GM21381 (cell line): ENCODE results near the gene ABCA13.

Source experiments
- ATAC-seq: cut with Tn5 transposase; IDR thresholded peaks from one replicate; pipeline ENCODE4 v1.9.1; 2021; ENCODE audit warnings: mild to moderate bottlenecking, moderate library complexity; ENCODE audit not compliant: unreplicated experiment

Gene ABCA13

GRCh38 chr7:48505051-48505450 is 333.8 kb downstream of the ABCA13 start:
- no peak for ATAC-seq

GRCh38 chr7:48505466-48505865 is 334.2 kb downstream of the ABCA13 start:
- no peak for ATAC-seq

- no peak for ATAC-seq
Measured at GRCh38 chr7:48506569-48506968, 335.3 kb downstream of the ABCA13 start.

GRCh38 chr7:48511080-48511479 is 339.8 kb downstream of the ABCA13 start:
- no peak for ATAC-seq

GRCh38 chr7:48512892-48513291 is 341.6 kb downstream of the ABCA13 start:
- no peak for ATAC-seq

GRCh38 chr7:48515171-48515570 is 343.9 kb downstream of the ABCA13 start:
- no peak for ATAC-seq

GRCh38 chr7:48518092-48518491 is 346.8 kb downstream of the ABCA13 start:
- ATAC-seq, result no peak

- ATAC-seq, result no peak
Measured at GRCh38 chr7:48522692-48523091, 351.4 kb downstream of the ABCA13 start.

- ATAC-seq, result no peak
Measured at GRCh38 chr7:48525736-48526732, 354.8 kb downstream of the ABCA13 start.

- no peak for ATAC-seq
Measured at GRCh38 chr7:48528646-48529045, 357.4 kb downstream of the ABCA13 start.

GRCh38 chr7:48537561-48537960 is 366.3 kb downstream of the ABCA13 start:
- ATAC-seq, result no peak

GRCh38 chr7:48540746-48541145 is 369.5 kb downstream of the ABCA13 start:
- no peak for ATAC-seq

GRCh38 chr7:48548667-48549066 is 377.4 kb downstream of the ABCA13 start:
- ATAC-seq, result no peak

- no peak for ATAC-seq
Measured at GRCh38 chr7:48551652-48552051, 380.4 kb downstream of the ABCA13 start.

GRCh38 chr7:48563334-48563733 is 392.1 kb downstream of the ABCA13 start:
- no peak for ATAC-seq

GRCh38 chr7:48575516-48575915 is 404.3 kb downstream of the ABCA13 start:
- no peak for ATAC-seq

GRCh38 chr7:48587475-48587874 is 416.2 kb downstream of the ABCA13 start:
- ATAC-seq, result no peak

GRCh38 chr7:48594349-48594748 is 423.1 kb downstream of the ABCA13 start:
- ATAC-seq, result no peak

- ATAC-seq, result no peak
Measured at GRCh38 chr7:48595756-48596155, 424.5 kb downstream of the ABCA13 start.

- no peak for ATAC-seq
Measured at GRCh38 chr7:48610705-48611104, 439.4 kb downstream of the ABCA13 start.

- no peak for ATAC-seq
Measured at GRCh38 chr7:48611993-48612392, 440.7 kb downstream of the ABCA13 start.

GRCh38 chr7:48617508-48617907 is 446.2 kb downstream of the ABCA13 start:
- no peak for ATAC-seq

- no peak for ATAC-seq
Measured at GRCh38 chr7:48617993-48618392, 446.7 kb downstream of the ABCA13 start.
